ENCODE measurements around the gene RORB. TPM values are rescaled to one million over a fixed set of nuclear protein-coding genes. Genes with fewer than 3 reads are reported as not detected.
"Not testable (repeated sequence)": the region's sequence is repeated elsewhere in the genome, so short reads cannot be mapped to it uniquely, and the experiment has no call there.

RORB gene
- polyA plus RNA-seq, 3 donors = 0.13 to 0.28 (median 0.14) TPM

GRCh38 chr9:74512416-74512815 lies 15.3 kb downstream of the RORB start:
- DNase-seq (ENCODE audit: low read depth in 3 of 3, low spot score in 2 of 3) = no peak

- no peak for DNase-seq (ENCODE audit: low read depth in 3 of 3, low spot score in 2 of 3)
Measured at GRCh38 chr9:74513221-74513620, 16.1 kb downstream of the RORB start.

- no peak for DNase-seq (ENCODE audit: low read depth in 3 of 3, low spot score in 2 of 3)
Measured at GRCh38 chr9:74517188-74517587, 20.1 kb downstream of the RORB start.

- DNase-seq (ENCODE audit: low read depth in 3 of 3, low spot score in 2 of 3) = no peak
Measured at GRCh38 chr9:74519419-74519818, 22.3 kb downstream of the RORB start.

- no peak for DNase-seq (ENCODE audit: low read depth in 3 of 3, low spot score in 2 of 3)
Measured at GRCh38 chr9:74521009-74521408, 23.9 kb downstream of the RORB start.

GRCh38 chr9:74524289-74524688 lies 27.2 kb downstream of the RORB start:
- no peak for DNase-seq (ENCODE audit: low read depth in 3 of 3, low spot score in 2 of 3)

GRCh38 chr9:74526215-74526614 lies 29.1 kb downstream of the RORB start:
- DNase-seq (ENCODE audit: low read depth in 3 of 3, low spot score in 2 of 3) = no peak

GRCh38 chr9:74527718-74528117 lies 30.6 kb downstream of the RORB start:
- no peak for DNase-seq (ENCODE audit: low read depth in 3 of 3, low spot score in 2 of 3)

- DNase-seq (ENCODE audit: low read depth in 3 of 3, low spot score in 2 of 3) = no peak
Measured at GRCh38 chr9:74528207-74528606, 31.1 kb downstream of the RORB start.

- DNase-seq (ENCODE audit: low read depth in 3 of 3, low spot score in 2 of 3) = not testable (repeated sequence)
Measured at GRCh38 chr9:74530458-74530857, 33.3 kb downstream of the RORB start.

- DNase-seq (ENCODE audit: low read depth in 3 of 3, low spot score in 2 of 3) = no peak
Measured at GRCh38 chr9:74533253-74533652, 36.1 kb downstream of the RORB start.

- no peak for DNase-seq (ENCODE audit: low read depth in 3 of 3, low spot score in 2 of 3)
Measured at GRCh38 chr9:74534841-74535240, 37.7 kb downstream of the RORB start.

GRCh38 chr9:74543145-74543544 lies 46.0 kb downstream of the RORB start:
- no peak for DNase-seq (ENCODE audit: low read depth in 3 of 3, low spot score in 2 of 3)

- no peak for DNase-seq (ENCODE audit: low read depth in 3 of 3, low spot score in 2 of 3)
Measured at GRCh38 chr9:74551266-74551665, 54.1 kb downstream of the RORB start.

GRCh38 chr9:74554751-74555419 lies 57.8 kb downstream of the RORB start:
- peak; percentile 19 to 47 (median 20) for DNase-seq (ENCODE audit: low read depth in 3 of 3, low spot score in 2 of 3)

- no peak for DNase-seq (ENCODE audit: low read depth in 3 of 3, low spot score in 2 of 3)
Measured at GRCh38 chr9:74555565-74555964, 58.4 kb downstream of the RORB start.

GRCh38 chr9:74556685-74557084 lies 59.5 kb downstream of the RORB start:
- no peak for DNase-seq (ENCODE audit: low read depth in 3 of 3, low spot score in 2 of 3)

- DNase-seq (ENCODE audit: low read depth in 3 of 3, low spot score in 2 of 3) = no peak
Measured at GRCh38 chr9:74557571-74557970, 60.4 kb downstream of the RORB start.

- DNase-seq (ENCODE audit: low read depth in 3 of 3, low spot score in 2 of 3) = no peak
Measured at GRCh38 chr9:74562611-74563010, 65.5 kb downstream of the RORB start.

- DNase-seq (ENCODE audit: low read depth in 3 of 3, low spot score in 2 of 3) = no peak
Measured at GRCh38 chr9:74570879-74571512, 73.9 kb downstream of the RORB start.

GRCh38 chr9:74573640-74574191 lies 76.6 kb downstream of the RORB start:
- DNase-seq (ENCODE audit: low read depth in 3 of 3, low spot score in 2 of 3) = no peak

- no peak for DNase-seq (ENCODE audit: low read depth in 3 of 3, low spot score in 2 of 3)
Measured at GRCh38 chr9:74576176-74576575, 79.0 kb downstream of the RORB start.
